DND-41 (cell line): ENCODE data around the gene HELB.

ENCODE experiments used
- CTCF ChIP-seq: IDR thresholded peaks from 2 replicates; pipeline ENCODE4 v1.5.1; 2012; ENCODE audit warnings: borderline replicate concordance, low read length, moderate library complexity, mild to moderate bottlenecking; ENCODE audit not compliant: poor library complexity, severe bottlenecking; ENCODE audit errors: extremely low read depth
- EZH2 ChIP-seq: IDR thresholded peaks from 3 replicates; pipeline ENCODE4 v1.6.1; 2012; ENCODE audit warnings: borderline replicate concordance, low read depth, mild to moderate bottlenecking, moderate library complexity, low read length, inconsistent platforms; ENCODE audit not compliant: severe bottlenecking

GRCh38 chr12:66297080-66297479 is 5.2 kb upstream of the HELB start:
- TF ChIP-seq CTCF (no peak), EZH2 (no peak)
